HCT116 (cell line): ENCODE measurements around the gene GPM6B.

ENCODE experiments used
- CTCF ChIP-seq, 3 experiments: fragments of 200-600 bp in 1 of 3; sonication (generic) in 1 of 3; IDR thresholded peaks in 2 of 3; conservative IDR thresholded peaks in 1 of 3; 2 replicates each; pipeline ENCODE4 v1.5.1; 2012 to 2017; ENCODE audit warnings: low read depth in 2 of 3, low read length in 2 of 3, antibody characterized with exemption in 1 of 3, borderline replicate concordance in 1 of 3, control low read depth in 1 of 3, mild to moderate bottlenecking in 1 of 3, mixed read lengths in 1 of 3, mixed run types in 1 of 3, moderate library complexity in 1 of 3; ENCODE audit not compliant: insufficient read depth in 1 of 3
- EZH2 ChIP-seq: fragments of 200-600 bp; sonication (generic); IDR thresholded peaks from 2 replicates; pipeline ENCODE4 v1.6.1; 2017; ENCODE audit warnings: antibody characterized with exemption, mixed run types
- JUND ChIP-seq: IDR thresholded peaks from 2 replicates; pipeline ENCODE4 v1.6.1; 2012
- MAX ChIP-seq: IDR thresholded peaks from 2 replicates; pipeline ENCODE4 v1.6.1; 2012
- POLR2A ChIP-seq: IDR thresholded peaks from 2 replicates; pipeline ENCODE4 v1.7.0; 2011; ENCODE audit warnings: borderline replicate concordance; ENCODE audit not compliant: insufficient read depth, insufficient read length; ENCODE audit errors: extremely low read depth
- POLR2AphosphoS5 ChIP-seq: IDR thresholded peaks from 2 replicates; pipeline ENCODE4 v1.6.1; 2011; ENCODE audit warnings: mild to moderate bottlenecking, low read depth, low read length, moderate library complexity
- RAD21 ChIP-seq: IDR thresholded peaks from 2 replicates; pipeline ENCODE4 v1.6.1; 2012; ENCODE audit warnings: low read depth, mild to moderate bottlenecking
- REST ChIP-seq: IDR thresholded peaks from 2 replicates; pipeline ENCODE4 v1.6.1; 2012; ENCODE audit warnings: low read depth
- SIN3A ChIP-seq: IDR thresholded peaks from 2 replicates; pipeline ENCODE4 v1.6.1; 2012; ENCODE audit warnings: low read depth
- SRF ChIP-seq: IDR thresholded peaks from 2 replicates; pipeline ENCODE4 v1.6.1; 2012; ENCODE audit warnings: low read depth
- TCF7L2 ChIP-seq: IDR thresholded peaks from 2 replicates; pipeline ENCODE4 v1.7.0; 2011; ENCODE audit warnings: borderline replicate concordance, inconsistent platforms; ENCODE audit not compliant: insufficient read depth, insufficient read length; ENCODE audit errors: extremely low read depth
- ZBTB33 ChIP-seq: IDR thresholded peaks from 2 replicates; pipeline ENCODE4 v1.6.1; 2011; ENCODE audit warnings: mild to moderate bottlenecking, low read length, moderate library complexity; ENCODE audit not compliant: insufficient replicate concordance; ENCODE audit errors: extremely low read depth

- TF ChIP-seq MAX = no peak
- no peak for TF ChIP-seq SIN3A
- TF ChIP-seq SRF = no peak
- no peak for TF ChIP-seq CTCF (IDR thresholded peaks at IDR 0.05 in 2 of 3, conservative IDR thresholded peaks at IDR 0.05 in 1 of 3; ENCODE audit: borderline replicate concordance in 1 of 3, insufficient read depth in 1 of 3, low read depth in 2 of 3, low read length in 2 of 3)
- TF ChIP-seq POLR2A = no peak
- TF ChIP-seq TCF7L2 = no peak
- TF ChIP-seq RAD21 = no peak
- no peak for TF ChIP-seq POLR2AphosphoS5
- no peak for TF ChIP-seq ZBTB33
- TF ChIP-seq EZH2 = no peak
- TF ChIP-seq JUND = no peak
- TF ChIP-seq REST = no peak
These were observed at the start of gene GPM6B for GRCh38 chrX:13816643-13817627.
